ENCODE data around the gene TNS1. TPM values are rescaled to one million over a fixed set of nuclear protein-coding genes. Genes with fewer than 3 reads are reported as not detected.

The TNS1 gene
- total RNA-seq, 1 donor from 2014 or later, result 1.6 TPM

DNA sequence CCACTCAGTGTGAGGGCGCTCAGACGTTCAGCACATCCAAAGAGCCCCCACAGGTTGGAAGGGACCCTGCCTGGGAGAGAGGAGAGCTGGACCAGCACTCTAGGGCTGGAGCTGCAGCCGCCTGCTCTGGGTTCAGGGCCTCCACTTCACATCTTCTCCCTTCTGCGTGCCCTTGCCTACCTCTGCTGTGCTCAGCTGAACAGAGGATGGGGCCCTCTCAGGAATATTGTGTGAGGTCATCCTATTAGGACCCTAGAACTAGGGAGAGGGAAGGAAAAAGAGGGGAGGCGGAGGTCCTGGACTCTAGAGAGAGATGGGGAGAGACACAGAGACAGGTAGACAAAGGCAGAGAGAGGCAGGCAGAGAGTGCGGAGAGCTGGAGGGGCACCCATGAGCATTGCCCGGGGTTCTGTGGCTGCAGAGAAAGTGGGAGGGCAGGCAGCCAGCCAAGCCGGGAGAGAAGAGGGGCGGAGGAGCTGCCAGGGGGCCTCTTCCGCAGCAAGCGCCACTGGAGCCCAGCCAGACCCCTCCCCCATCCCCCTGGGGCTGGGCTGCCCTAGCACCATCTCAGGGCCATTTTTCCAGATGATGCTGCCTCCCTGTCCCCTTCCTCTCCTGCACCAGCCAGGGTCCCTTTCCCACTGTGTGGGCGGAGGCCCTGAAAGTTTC, 8.3 kb upstream of the TNS1 start:
- H3K27me3 ChIP-seq (ENCODE audit: control insufficient read depth, insufficient read depth, low read length), result peaks cover 9% of the 10 kb centered on the region
- DNase-seq (ENCODE audit: low read depth) (no peak), FAIRE-seq (no peak)
- TF ChIP-seq, protein P1, sequence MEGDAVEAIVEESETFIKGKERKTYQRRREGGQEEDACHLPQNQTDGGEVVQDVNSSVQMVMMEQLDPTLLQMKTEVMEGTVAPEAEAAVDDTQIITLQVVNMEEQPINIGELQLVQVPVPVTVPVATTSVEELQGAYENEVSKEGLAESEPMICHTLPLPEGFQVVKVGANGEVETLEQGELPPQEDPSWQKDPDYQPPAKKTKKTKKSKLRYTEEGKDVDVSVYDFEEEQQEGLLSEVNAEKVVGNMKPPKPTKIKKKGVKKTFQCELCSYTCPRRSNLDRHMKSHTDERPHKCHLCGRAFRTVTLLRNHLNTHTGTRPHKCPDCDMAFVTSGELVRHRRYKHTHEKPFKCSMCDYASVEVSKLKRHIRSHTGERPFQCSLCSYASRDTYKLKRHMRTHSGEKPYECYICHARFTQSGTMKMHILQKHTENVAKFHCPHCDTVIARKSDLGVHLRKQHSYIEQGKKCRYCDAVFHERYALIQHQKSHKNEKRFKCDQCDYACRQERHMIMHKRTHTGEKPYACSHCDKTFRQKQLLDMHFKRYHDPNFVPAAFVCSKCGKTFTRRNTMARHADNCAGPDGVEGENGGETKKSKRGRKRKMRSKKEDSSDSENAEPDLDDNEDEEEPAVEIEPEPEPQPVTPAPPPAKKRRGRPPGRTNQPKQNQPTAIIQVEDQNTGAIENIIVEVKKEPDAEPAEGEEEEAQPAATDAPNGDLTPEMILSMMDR (IDR thresholded peaks at IDR 0.05; ENCODE audit: insufficient read depth, low read length, severe bottlenecking), result no peak
- H3K36me3 ChIP-seq (ENCODE audit: control insufficient read depth, insufficient read depth, low read length), result no peaks in the 10 kb centered on the region
- H3K4me3 ChIP-seq (ENCODE audit: low read depth, low read length), result peak overlapping the region; percentile 53

DNA sequence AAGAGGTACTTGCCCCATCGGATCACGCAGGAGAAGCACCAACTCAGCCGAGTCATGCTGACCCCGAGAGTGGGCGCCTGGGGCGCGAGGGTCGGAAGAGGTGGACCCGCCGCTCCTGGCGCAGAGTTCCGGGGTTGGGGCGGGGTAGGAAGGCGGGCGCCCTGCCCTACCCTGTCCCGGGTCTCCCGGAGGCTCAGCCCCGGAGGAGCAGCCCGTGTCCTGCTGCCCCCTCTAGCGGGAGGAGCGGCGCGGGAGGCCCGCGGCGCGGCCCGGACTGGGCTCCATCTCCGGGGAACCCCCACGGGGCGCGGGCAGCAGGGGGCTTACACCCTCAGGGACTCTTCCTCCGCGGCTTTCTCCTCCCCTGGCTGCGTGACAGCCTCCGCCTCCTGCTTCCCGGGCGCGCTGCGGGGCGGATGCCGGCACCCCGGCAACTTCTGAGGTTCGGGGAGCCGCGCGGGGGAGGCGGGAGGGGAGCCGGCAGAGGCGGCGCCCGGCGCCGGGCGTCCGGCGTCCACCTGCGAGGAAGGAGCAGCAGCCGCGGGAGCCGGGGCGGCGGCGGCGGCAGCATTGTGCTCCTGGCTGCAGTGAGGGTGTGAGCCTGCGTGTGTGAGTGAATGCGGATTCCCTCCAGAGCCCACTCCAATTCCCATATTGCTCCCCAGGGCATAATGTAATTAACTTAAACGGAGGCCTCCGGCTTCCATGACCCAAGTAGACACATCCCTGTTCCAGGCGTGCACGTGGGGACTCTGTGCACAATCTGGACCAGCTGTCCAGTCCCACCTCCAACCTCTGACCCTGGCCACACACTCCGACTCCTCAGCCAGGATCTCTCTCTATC, 7.6 kb upstream of the TNS1 start:
- Histone ChIP-seq H3K4me3 (ENCODE audit: low read depth, low read length) (peak overlapping the region; percentile 53), H3K27me3 (ENCODE audit: control insufficient read depth, insufficient read depth, low read length) (peaks cover 9% of the 10 kb centered on the region), H3K36me3 (ENCODE audit: control insufficient read depth, insufficient read depth, low read length) (no peaks in the 10 kb centered on the region)
- FAIRE-seq, result no peak
- DNase-seq (ENCODE audit: low read depth), result no peak
- TF ChIP-seq, protein P1 (IDR thresholded peaks at IDR 0.05; ENCODE audit: insufficient read depth, low read length, severe bottlenecking), result peak; percentile 82

DNA sequence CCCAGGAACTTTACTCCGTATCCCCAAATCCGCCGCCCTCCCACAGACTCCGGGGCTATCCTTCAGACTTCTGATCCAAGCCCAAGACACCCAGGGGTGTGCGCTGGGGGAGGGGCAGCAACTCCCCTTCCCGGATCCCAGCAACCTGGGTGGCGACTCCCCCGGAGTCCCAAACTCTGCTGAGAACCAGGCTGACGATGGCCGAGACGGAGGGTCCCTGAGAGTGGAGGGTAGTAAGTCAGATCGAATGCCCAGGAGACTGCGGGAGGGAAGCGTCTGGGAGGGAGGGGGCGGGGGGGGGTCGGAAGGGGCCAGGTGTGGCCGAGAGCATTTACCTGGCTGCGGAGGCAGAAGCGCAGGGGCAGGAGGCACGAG, 7.0 kb upstream of the TNS1 start:
- peaks cover 9% of the 10 kb centered on the region for H3K27me3 ChIP-seq (ENCODE audit: control insufficient read depth, insufficient read depth, low read length)
- TF ChIP-seq, protein P1 (IDR thresholded peaks at IDR 0.05; ENCODE audit: insufficient read depth, low read length, severe bottlenecking), result no peak
- FAIRE-seq (no peak), DNase-seq (ENCODE audit: low read depth) (no peak)
- peak overlapping the region; percentile 53 for H3K4me3 ChIP-seq (ENCODE audit: low read depth, low read length)
- H3K36me3 ChIP-seq (ENCODE audit: control insufficient read depth, insufficient read depth, low read length), result no peaks in the 10 kb centered on the region

DNA sequence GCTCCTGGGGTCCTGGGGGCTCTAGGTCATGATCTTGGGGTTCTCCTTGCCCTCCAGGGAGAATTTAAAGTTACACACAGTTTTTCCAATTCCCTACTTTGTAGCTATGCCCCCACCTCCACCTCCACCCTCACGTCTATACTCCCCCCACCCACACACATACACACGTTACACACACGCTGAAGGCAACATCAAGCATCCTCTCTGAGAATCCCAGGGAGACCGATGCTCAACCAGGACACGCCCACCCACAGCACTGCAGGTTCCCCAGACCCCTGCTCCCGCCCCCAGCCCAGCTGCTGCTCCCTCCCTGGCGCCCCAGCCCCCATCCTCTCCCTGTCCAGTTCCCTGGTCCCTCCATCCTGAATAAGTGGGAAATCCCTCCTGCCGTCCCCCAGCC, 6.4 kb upstream of the TNS1 start:
- FAIRE-seq, result no peak
- Histone ChIP-seq H3K36me3 (ENCODE audit: control insufficient read depth, insufficient read depth, low read length) (no peaks in the 10 kb centered on the region), H3K4me3 (ENCODE audit: low read depth, low read length) (peak overlapping the region; percentile 53), H3K27me3 (ENCODE audit: control insufficient read depth, insufficient read depth, low read length) (peaks cover 9% of the 10 kb centered on the region)
- no peak for DNase-seq (ENCODE audit: low read depth)
- TF ChIP-seq, protein P1 (IDR thresholded peaks at IDR 0.05; ENCODE audit: insufficient read depth, low read length, severe bottlenecking), result no peak

DNA sequence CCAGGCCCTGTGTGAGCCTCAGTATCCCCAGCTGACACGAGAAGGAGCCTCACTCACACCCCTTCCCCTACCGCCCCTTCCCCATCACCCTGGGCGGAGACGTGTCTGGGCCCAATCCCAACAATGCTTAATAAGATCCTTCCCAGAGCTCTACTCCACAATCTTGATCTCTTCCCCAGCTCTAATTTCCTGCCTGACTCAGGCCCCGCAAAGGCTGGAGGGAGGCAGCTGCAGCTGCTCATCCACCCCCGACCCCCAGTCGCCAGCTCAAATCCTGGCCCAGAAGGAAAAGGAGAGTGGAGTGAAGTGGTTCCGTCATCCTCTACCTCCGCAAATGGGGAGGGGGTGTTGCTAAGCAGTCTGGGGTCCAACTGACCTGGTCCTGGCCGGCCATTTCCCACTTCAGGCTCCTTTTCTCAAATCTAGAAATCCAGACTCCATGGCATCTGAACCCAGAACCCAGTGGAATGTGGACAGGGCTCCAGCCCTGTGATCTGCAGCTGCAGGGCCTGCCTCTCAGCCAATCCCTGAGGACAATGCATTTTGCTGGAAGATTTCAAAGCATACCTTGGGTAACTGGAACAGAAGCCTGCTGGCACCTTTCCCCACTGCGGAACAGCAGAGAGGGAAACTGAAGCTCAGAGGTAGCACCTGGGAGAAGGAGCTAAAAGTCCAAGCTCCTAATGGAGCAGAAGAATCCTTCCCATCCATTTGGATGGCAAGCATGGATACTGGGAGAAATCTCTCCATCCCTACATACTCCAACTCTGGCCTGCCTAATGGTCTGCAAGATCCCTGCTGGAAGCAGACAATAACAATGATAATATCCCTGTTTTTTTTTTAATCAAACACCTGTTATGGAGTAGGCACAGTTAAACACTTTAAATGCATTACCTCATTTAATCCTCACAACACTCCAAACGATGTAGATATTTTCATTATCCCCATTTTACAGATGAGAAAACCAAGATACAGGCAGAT, 5.6 kb upstream of the TNS1 start:
- H3K4me3 ChIP-seq (ENCODE audit: low read depth, low read length), result no peak overlapping the region
- peaks cover 9% of the 10 kb centered on the region for H3K27me3 ChIP-seq (ENCODE audit: control insufficient read depth, insufficient read depth, low read length)
- no peak for DNase-seq (ENCODE audit: low read depth)
- FAIRE-seq, result no peak
- no peaks in the 10 kb centered on the region for H3K36me3 ChIP-seq (ENCODE audit: control insufficient read depth, insufficient read depth, low read length)
- TF ChIP-seq, protein P1 (IDR thresholded peaks at IDR 0.05; ENCODE audit: insufficient read depth, low read length, severe bottlenecking), result no peak
